ENCODE results near the gene INPP5D. TPM values are rescaled to one million over a fixed set of nuclear protein-coding genes. Genes with fewer than 3 reads are reported as not detected.

INPP5D gene
- total RNA-seq, 2 experiments from 2014 or later = 52.4 to 54.9 TPM

DNA sequence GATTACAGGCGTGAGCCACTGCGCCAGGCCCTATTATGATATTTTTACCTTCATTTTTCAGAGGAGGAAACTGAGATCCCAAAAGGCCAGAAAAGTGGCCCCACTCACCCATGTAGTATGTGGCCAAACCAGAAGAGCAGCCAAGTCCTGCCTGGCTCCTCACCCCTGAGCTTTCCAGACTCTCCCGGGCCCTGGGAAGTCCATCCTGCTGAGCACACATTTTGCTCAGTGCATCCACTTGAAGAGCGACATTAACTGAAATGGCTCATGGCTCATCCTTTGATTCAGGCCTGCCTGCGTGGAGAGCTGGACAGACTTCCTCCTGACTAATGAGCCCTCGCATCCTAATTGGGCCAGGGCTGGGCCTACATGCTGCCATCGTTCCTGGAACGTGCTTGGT lies 37.6 kb upstream of the INPP5D start:
- H3K36me3 Mint-ChIP-seq = no peaks in the 10 kb centered on the region
- no peaks in the 10 kb centered on the region for H3K27me3 Mint-ChIP-seq
- peaks cover under 1% of the 10 kb centered on the region for H3K9me3 Mint-ChIP-seq
- no peak overlapping the region for H3K4me3 Mint-ChIP-seq
- no peaks in the 10 kb centered on the region for H3K4me1 Mint-ChIP-seq (ENCODE audit: low read depth)
- H3K27ac Mint-ChIP-seq = no peak overlapping the region
- DNase-seq = no peak
- ChIA-PET CTCF (no interaction called here), POLR2A (interaction anchor here (0.7 kb wide), 1 partner anchor 384 kb away, joined by 3 read pairs; no protein-coding TSS in a partner anchor)
- intact Hi-C loops (cut with micrococcal nuclease) = no loop called here

DNA sequence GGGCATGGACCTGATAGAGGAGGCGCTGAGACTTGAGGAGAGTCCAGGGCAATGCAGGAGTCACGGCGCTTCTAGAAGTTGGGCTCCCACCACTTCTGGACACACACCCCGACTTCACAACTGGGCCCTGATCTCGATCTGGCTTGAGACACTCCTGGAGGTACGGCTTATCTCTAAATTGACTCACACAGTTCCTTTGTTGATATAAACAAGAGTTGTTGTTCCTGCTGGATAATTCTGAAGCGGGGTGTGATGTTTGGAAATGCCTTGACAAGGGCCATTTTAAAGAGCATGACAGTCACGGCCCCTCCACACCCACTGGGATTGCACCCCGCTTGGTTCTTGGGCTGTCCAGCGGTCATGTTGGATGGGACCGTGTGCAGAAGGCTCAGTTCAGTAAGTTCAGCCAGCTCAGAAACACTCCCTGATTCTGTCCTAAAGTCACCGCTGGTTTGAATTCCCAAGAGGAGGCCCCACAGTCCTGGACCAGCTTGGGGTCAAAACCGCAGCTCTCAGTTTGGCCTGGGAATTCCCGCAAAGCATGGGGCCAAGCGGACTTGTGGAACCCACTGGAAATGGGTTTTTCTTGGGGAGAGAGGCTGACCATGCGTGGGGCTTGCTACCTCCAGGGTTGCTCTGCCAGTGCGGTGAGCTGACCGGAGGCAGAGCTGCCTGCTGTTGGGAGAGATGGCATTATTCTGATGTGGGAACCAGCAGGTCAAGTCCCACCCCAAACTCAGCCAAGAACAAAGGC lies 37.0 kb upstream of the INPP5D start:
- Mint-ChIP-seq H3K36me3 (no peaks in the 10 kb centered on the region), H3K27ac (no peak overlapping the region), H3K4me1 (ENCODE audit: low read depth) (no peaks in the 10 kb centered on the region), H3K4me3 (no peak overlapping the region), H3K27me3 (no peaks in the 10 kb centered on the region), H3K9me3 (no peaks in the 10 kb centered on the region)
- no peak for DNase-seq
- intact Hi-C loops (cut with micrococcal nuclease) = no loop called here
- POLR2A ChIA-PET = no interaction called here
- CTCF ChIA-PET = no interaction called here

DNA sequence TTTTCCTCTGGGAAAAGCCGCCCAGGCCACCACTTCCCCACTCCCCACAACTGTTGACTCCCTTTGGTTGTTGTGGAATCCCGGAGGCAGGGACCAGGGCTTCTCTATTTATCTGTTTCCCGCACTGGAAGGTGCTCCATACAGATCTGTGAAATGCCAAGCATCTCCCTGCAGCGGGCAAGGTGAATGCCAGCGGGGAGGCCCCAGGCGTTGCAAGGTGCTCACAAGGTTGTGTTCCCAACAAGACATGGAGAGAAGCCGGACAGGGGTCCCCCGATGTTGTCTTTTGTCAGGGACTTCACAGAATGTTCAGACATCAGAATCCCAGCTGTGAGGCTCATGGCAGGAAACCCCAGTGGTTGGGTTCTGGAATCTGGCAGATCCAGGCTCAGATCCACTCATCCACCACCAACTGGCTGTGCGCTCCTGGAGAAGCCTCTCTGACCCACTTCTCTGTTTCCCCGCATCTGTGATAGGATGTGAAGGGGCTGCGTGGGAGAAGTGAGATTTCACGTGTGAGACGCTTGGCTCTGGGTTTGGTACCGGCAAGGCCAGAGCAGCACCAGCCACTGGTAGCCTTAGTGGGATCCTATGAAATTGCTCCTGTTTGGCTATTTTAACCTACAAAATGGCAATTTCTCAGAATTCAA lies 36.3 kb upstream of the INPP5D start:
- POLR2A ChIA-PET = no interaction called here
- Mint-ChIP-seq H3K36me3 (no peaks in the 10 kb centered on the region), H3K27me3 (no peaks in the 10 kb centered on the region), H3K4me3 (no peak overlapping the region), H3K9me3 (no peaks in the 10 kb centered on the region), H3K27ac (no peak overlapping the region), H3K4me1 (ENCODE audit: low read depth) (no peaks in the 10 kb centered on the region)
- DNase-seq = no peak
- intact Hi-C loops (cut with micrococcal nuclease) = no loop called here
- CTCF ChIA-PET = no interaction called here

DNA sequence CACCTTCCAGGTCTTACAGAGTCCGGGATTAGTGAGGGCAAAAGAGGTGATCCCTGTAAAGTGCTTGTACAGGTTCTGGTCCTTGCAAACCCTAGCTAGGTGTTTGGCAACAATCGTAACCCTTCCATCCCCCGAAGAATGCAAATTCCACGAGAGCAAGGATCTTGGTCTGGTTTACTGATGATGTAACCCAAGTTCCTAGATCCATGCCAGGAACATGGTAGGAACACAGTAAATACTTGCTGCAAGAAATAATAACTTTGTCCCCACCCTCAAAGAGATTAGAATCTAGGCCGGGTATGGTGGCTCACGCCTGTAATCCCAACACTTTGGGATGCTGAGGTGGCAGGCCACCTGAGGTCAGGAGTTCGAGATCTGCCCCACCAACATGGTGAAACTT lies 34.4 kb upstream of the INPP5D start:
- H3K27me3 Mint-ChIP-seq = no peaks in the 10 kb centered on the region
- H3K4me1 Mint-ChIP-seq (ENCODE audit: low read depth) = no peaks in the 10 kb centered on the region
- no peak overlapping the region for H3K4me3 Mint-ChIP-seq
- ChIA-PET CTCF (interaction anchor here (1.1 kb wide), 1 partner anchor 29 kb away, joined by 4 read pairs; no protein-coding TSS in a partner anchor), POLR2A (interaction anchor here (0.6 kb wide), 1 partner anchor 263 kb away, joined by 3 read pairs; no protein-coding TSS in a partner anchor)
- DNase-seq = no peak
- intact Hi-C loops (cut with micrococcal nuclease) = no loop called here
- H3K27ac Mint-ChIP-seq = no peak overlapping the region
- no peaks in the 10 kb centered on the region for H3K36me3 Mint-ChIP-seq
- H3K9me3 Mint-ChIP-seq = no peaks in the 10 kb centered on the region

DNA sequence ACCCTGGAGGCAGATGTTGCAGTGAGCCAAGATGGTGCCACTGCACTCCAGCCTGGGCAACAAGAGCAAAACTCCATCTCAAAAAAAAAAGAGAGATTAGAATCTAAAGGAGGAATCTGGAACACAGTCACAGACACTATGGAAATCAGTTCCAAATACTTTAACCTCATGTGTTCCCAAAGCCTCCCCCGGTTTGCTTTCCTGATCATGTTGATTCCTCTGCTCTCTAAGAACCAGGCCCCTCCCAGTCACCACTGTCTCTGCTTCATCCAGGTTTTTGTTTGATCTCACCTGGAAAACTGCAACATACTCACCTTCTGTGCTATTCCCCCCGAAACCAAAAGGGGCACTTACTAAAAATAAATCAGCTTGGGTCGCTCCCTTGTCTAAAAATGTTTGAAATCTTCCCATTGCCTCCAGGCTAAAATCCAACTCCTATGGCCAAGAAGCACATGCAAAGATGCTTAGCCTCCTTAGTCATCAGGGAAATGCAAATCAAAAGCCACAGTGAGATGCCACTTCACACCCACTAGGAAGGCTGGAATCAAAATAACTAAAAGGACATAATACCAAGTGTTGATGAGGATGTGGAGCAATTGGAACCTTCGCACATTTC lies 33.8 kb upstream of the INPP5D start:
- H3K36me3 Mint-ChIP-seq = no peaks in the 10 kb centered on the region
- DNase-seq = no peak
- intact Hi-C loops (cut with micrococcal nuclease) = no loop called here
- POLR2A ChIA-PET = interaction anchor here (0.6 kb wide), 1 partner anchor 263 kb away, joined by 3 read pairs; no protein-coding TSS in a partner anchor
- no peak overlapping the region for H3K27ac Mint-ChIP-seq
- no peaks in the 10 kb centered on the region for H3K27me3 Mint-ChIP-seq
- H3K4me3 Mint-ChIP-seq = no peak overlapping the region
- no peaks in the 10 kb centered on the region for H3K4me1 Mint-ChIP-seq (ENCODE audit: low read depth)
- no peaks in the 10 kb centered on the region for H3K9me3 Mint-ChIP-seq
- CTCF ChIA-PET = interaction anchor here (1.1 kb wide), 1 partner anchor 28 kb away, joined by 4 read pairs; no protein-coding TSS in a partner anchor

DNA sequence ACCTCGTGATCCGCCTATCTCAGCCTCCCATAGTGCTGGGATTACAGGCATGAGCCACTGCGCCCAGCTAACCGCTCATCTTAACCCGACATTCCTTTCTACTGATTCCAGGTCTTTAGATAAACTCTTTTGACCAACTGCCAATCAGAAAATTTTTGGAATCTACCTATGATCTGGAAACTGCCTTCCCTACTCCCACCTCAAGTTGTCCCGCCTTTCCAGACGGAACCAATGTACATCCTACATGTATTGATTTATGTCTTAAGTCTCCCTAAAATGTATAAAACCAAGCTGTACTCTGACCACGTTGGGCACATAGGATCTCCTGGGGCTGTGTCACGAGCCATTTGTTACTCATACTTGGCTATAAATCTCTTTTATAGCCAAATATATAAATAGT lies 30.8 kb upstream of the INPP5D start:
- no peaks in the 10 kb centered on the region for H3K36me3 Mint-ChIP-seq
- POLR2A ChIA-PET = no interaction called here
- H3K4me1 Mint-ChIP-seq (ENCODE audit: low read depth) = peaks cover 10% of the 10 kb centered on the region
- H3K4me3 Mint-ChIP-seq = no peak overlapping the region
- H3K27me3 Mint-ChIP-seq = no peaks in the 10 kb centered on the region
- no peaks in the 10 kb centered on the region for H3K9me3 Mint-ChIP-seq
- DNase-seq = no peak
- intact Hi-C loops (cut with micrococcal nuclease) = loop anchor here (2.0 kb wide), 1 partner anchor 177 kb away; no protein-coding TSS in a partner anchor
- CTCF ChIA-PET = interaction anchor here (0.6 to 1.7 kb wide), 15 partner anchors 15 to 263 kb away, joined by 3 to 20 read pairs (median 3); partner anchors contain the start of gene INPP5D
- no peak overlapping the region for H3K27ac Mint-ChIP-seq

DNA sequence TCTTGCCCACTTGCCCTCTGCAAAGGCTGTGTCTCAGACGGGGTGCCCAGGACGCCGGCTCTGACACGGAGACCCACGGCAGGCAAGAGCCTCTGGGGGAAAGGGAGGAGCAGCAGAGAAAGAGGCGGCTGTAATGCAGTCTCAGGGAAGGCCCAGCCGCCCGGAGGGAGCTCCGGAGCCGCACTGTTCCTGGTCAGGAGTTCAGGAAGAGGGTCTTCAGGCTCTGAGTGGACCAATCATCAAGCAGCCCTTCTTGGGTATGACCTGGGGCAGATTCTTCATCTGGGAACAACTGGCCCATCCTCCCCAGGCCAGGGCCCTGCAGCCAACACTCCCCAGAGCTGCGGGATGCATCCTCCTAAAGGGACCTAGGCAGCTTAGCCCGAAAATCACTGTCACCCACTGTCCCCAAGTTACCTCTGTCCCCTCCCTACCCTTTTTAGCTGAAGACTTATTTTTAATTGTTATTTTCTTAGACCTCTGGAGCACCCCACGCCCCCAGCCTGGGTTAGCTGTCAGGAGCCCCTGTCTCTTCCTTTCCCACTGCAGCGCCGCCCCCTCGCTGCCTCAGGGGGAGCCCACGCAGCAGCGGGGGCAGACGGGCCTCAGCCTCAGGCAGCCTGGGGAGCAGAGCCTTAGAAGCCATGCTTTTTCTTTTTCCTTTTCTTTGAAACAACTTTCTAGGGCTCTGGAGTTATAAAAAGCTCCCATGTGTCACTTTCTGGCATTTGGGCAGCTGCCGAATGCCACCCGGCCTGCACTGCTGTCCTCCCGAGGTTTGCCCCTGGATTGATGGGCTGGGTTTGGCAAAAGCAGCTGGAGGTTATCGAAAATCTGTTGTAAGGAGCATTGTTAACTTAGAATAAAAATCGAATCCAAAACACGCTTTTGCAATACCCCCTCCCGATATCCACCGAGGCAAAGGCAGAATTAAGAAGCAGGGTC lies 28.3 kb upstream of the INPP5D start:
- no peaks in the 10 kb centered on the region for H3K27me3 Mint-ChIP-seq
- ChIA-PET CTCF (interaction anchor here (0.7 to 3.0 kb wide), 2 partner anchors 22 to 157 kb away, joined by 4 to 13 read pairs; no protein-coding TSS in a partner anchor), POLR2A (no interaction called here)
- H3K4me1 Mint-ChIP-seq (ENCODE audit: low read depth) = peaks cover 11% of the 10 kb centered on the region
- no peak overlapping the region for H3K4me3 Mint-ChIP-seq
- intact Hi-C loops (cut with micrococcal nuclease) = no loop called here
- H3K27ac Mint-ChIP-seq = no peak overlapping the region
- no peaks in the 10 kb centered on the region for H3K36me3 Mint-ChIP-seq
- no peaks in the 10 kb centered on the region for H3K9me3 Mint-ChIP-seq
- DNase-seq = no peak

DNA sequence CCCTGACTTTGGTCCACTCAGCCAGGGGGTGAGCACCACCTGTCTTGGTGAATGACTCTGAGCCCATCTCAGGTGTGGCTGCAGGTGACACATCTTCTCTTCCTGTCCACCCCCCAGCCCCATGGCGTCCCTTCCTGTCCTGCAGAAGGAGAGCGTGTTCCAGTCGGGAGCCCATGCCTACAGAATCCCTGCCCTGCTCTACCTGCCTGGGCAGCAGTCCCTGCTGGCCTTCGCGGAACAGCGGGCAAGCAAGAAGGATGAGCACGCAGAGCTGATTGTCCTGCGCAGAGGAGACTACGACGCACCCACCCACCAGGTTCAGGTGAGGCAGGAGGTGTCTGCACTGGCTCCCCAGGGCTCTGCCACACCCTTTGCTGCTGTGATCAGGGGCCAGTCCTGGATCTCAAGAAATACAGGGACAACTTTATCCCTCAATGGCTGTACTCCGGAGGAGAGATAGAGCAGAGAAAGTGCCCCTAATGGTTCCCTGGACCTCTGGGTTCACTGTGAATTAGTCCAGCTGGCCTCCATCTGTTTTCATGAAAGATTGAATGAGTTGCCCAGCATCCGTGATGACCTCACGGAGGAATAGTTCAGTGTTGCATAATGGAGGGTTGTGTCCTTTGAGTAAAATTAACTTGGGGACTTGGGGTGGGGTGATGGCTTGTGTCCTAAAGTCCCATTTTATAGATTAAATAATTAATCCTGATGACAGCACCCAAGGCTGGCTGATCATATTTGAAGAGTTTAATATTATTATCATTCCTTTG lies 27.4 kb upstream of the INPP5D start, which contains the start of gene NEU2:
NEU2 (plus strand) TSS at position 122 of the 770 bp plus-strand sequence; CDS start at position 122, 0 bp downstream.
- Mint-ChIP-seq H3K27me3 (no peaks in the 10 kb centered on the region), H3K4me3 (no peak within 1 kb of the TSS), H3K4me1 (ENCODE audit: low read depth) (peaks cover 11% of the 10 kb centered on the region), H3K9me3 (no peaks in the 10 kb centered on the region), H3K36me3 (no peaks in the 10 kb centered on the region), H3K27ac (no peak within 1 kb of the TSS)
- ChIA-PET POLR2A (interaction anchor here (1.4 kb wide), 1 partner anchor 28 kb away, joined by 4 read pairs; the partner anchor contains the start of gene INPP5D), CTCF (interaction anchor here (1.3 to 3.0 kb wide), 2 partner anchors 21 to 180 kb away, joined by 3 to 13 read pairs; no protein-coding TSS in a partner anchor)
- DNase-seq = no peak
- intact Hi-C loops (cut with micrococcal nuclease) = no loop called here

DNA sequence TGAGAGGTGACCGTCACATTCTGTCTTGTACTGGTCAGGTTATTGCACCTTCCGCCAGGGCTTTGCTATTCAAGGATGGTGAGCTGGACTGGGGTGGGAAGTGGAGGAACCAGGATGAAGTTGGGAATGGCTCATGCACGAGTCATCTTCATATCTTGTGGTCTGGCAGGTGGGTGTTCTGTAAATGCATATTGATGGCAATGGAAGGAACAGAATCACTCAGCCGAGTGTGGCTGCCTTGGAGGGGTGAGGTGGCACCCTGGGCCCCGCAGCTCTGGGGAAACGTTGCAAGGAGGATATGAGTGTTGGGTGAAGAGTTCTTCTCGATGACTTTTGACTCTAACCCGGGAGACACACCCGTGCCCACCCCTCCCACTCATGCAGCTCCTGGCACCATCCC lies 26.5 kb upstream of the INPP5D start:
- H3K4me3 Mint-ChIP-seq = no peak overlapping the region
- ChIA-PET POLR2A (interaction anchor here (0.6 to 1.4 kb wide), 3 partner anchors 27 to 217 kb away, joined by 3 to 4 read pairs (median 3); partner anchors contain the start of genes ATG16L1 and INPP5D), CTCF (interaction anchor here (1.3 to 3.0 kb wide), 2 partner anchors 20 to 181 kb away, joined by 3 to 13 read pairs; no protein-coding TSS in a partner anchor)
- H3K27ac Mint-ChIP-seq = no peak overlapping the region
- intact Hi-C loops (cut with micrococcal nuclease) = no loop called here
- H3K27me3 Mint-ChIP-seq = no peaks in the 10 kb centered on the region
- DNase-seq = peak; percentile 61
- H3K9me3 Mint-ChIP-seq = no peaks in the 10 kb centered on the region
- H3K36me3 Mint-ChIP-seq = no peaks in the 10 kb centered on the region
- peaks cover 11% of the 10 kb centered on the region for H3K4me1 Mint-ChIP-seq (ENCODE audit: low read depth)

DNA sequence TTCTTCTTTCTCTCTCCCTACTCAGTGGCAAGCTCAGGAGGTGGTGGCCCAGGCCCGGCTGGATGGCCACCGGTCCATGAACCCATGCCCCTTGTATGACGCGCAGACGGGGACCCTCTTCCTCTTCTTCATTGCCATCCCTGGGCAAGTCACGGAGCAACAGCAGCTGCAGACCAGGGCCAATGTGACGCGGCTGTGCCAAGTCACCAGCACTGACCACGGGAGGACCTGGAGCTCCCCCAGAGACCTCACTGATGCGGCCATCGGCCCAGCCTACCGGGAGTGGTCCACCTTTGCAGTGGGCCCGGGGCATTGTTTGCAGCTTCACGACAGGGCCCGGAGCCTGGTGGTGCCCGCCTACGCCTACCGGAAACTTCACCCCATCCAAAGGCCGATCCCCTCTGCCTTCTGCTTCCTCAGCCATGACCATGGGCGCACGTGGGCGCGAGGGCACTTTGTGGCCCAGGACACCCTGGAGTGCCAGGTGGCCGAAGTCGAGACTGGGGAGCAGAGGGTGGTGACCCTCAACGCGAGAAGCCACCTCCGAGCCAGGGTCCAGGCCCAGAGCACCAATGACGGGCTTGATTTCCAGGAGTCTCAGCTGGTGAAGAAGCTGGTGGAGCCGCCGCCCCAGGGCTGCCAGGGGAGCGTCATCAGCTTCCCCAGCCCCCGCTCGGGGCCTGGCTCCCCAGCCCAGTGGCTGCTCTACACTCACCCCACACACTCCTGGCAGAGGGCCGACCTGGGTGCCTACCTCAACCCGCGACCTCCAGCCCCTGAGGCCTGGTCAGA lies 25.9 kb upstream of the INPP5D start:
- Mint-ChIP-seq H3K36me3 (no peaks in the 10 kb centered on the region), H3K9me3 (no peaks in the 10 kb centered on the region), H3K4me1 (ENCODE audit: low read depth) (peaks cover 11% of the 10 kb centered on the region), H3K27ac (no peak overlapping the region), H3K27me3 (no peaks in the 10 kb centered on the region), H3K4me3 (no peak overlapping the region)
- no peak for DNase-seq
- ChIA-PET CTCF (interaction anchor here (1.3 to 3.0 kb wide), 2 partner anchors 20 to 181 kb away, joined by 3 to 13 read pairs; no protein-coding TSS in a partner anchor), POLR2A (interaction anchor here (0.6 to 1.4 kb wide), 3 partner anchors 26 to 217 kb away, joined by 3 to 4 read pairs (median 3); partner anchors contain the start of genes ATG16L1 and INPP5D)
- intact Hi-C loops (cut with micrococcal nuclease) = no loop called here

Measured in activated CD4-positive, alpha-beta memory T cell treated with anti-CD3 and anti-CD28 coated beads for 36 hours (primary cell).